Subcutaneous adipose tissue (tissue), 4 donors: ENCODE data around the gene KCNQ4. TPM values are rescaled to one million over a fixed set of nuclear protein-coding genes. Genes with fewer than 3 reads are reported as not detected.

Experiments used
- CTCF ChIP-seq: fragments of 450-650 bp; IDR thresholded peaks from one replicate; pipeline ENCODE4 v1.5.1; 2016; ENCODE audit warnings: low read depth, mild to moderate bottlenecking, control low read depth, antibody characterized with exemption, moderate library complexity
- small RNA-seq: library from RNA; depleted of rRNA; stranded (forward); fragments of <200 nt; gene quantifications from one replicate; pipeline ENCODE3, GENCODE V24; 2016
- total RNA-seq, 4 donors: library from RNA; depleted of rRNA; stranded (reverse); fragments of >200 nt; gene quantifications; one replicate each; pipeline ENCODE4 v1.1.0, GENCODE V29; 2016

Gene KCNQ4
- total RNA-seq, 4 donors from 2014 or later = 0.34 to 1.1 (median 0.49) TPM; not detected in 1

DNA sequence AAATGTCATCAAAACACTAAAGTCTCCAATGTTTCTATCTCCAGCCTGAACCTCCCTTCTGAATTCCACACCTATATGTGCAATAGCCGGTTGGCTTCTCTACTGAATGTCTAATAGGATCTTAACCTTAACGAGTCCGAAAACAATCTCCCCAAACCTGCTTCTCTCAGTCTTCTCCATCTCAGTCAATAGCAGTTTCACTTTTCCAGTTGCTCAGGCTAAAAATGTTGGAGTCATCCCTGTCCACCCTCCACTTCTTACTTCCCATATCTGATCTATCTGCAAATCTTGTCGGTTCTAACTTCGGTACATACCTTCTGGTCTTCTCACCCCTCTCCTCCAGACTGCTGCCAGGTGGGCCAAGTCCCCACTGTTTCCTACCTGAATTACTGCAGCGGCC, 104.1 kb downstream of the KCNQ4 start:
- no peak for TF ChIP-seq CTCF

Small RNA genes within 50 kb of the gene (small RNA-seq; reads per million reads assigned to genes)
- 4.6 reads per million, percentile 74 among the genes with 10 or more reads in this experiment for gene MIR30C1
- gene MIR30E = 273 reads per million, percentile 98 among the genes with 10 or more reads in this experiment
- gene RN7SL326P = not detected

Other genes starting within 250 kb of the KCNQ4 start
- gene RIMS3, start 118.1 kb upstream of the KCNQ4 start, total RNA-seq = 1 to 10 TPM in 3 of 4 donors, under 1 TPM in 1; 0.33 to 2.7 (median 2.2) TPM
- gene NFYC, start 92.1 kb upstream of the KCNQ4 start, total RNA-seq = 10 to 100 TPM; 30.2 to 45.6 (median 43.2) TPM
- 10 to 100 TPM in 1 of 4 donors, 1 to 10 TPM in 3; 1.7 to 53.9 (median 3.7) TPM for gene CITED4, start 78.6 kb downstream of the KCNQ4 start, total RNA-seq
- 10 to 100 TPM in 2 of 4 donors, 1 to 10 TPM in 2; 3.9 to 16.4 (median 10.6) TPM for gene CTPS1, start 195.9 kb downstream of the KCNQ4 start, total RNA-seq
- under 1 TPM; 0.16 to 0.44 (median 0.18) TPM for gene SLFNL1, start 237.9 kb downstream of the KCNQ4 start, total RNA-seq